GM23248 (cell line): ENCODE measurements around the gene SAMD13. TPM values are rescaled to one million over a fixed set of nuclear protein-coding genes. Genes with fewer than 3 reads are reported as not detected.

ENCODE experiments used
- DNase-seq: peaks from one replicate; pipeline ENCODE4 v3.0.0-alpha.2; 2015
- H2AFZ ChIP-seq: fragments of 200-600 bp; sonication (generic); 2 replicates; pipeline ENCODE4 v1.6.1; 2016; ENCODE audit warnings: antibody characterized with exemption
- H3F3A ChIP-seq: fragments of 200-600 bp; sonication (generic); 2 replicates; pipeline ENCODE4 v1.6.1; 2016; ENCODE audit warnings: mild to moderate bottlenecking, antibody characterized with exemption, mixed run types; ENCODE audit not compliant: insufficient read depth
- H3K27ac ChIP-seq: fragments of 200-600 bp; sonication (generic); 2 replicates; pipeline ENCODE4 v1.5.1; 2016; ENCODE audit warnings: mild to moderate bottlenecking
- H3K27me3 ChIP-seq: fragments of 200-600 bp; sonication (generic); replicated peaks from 2 replicates; pipeline ENCODE4 v1.6.1; 2016; ENCODE audit warnings: mild to moderate bottlenecking; ENCODE audit not compliant: insufficient read depth
- H3K36me3 ChIP-seq: fragments of 200-600 bp; sonication (generic); 2 replicates; pipeline ENCODE4 v1.6.1; 2016; ENCODE audit warnings: low read depth, mild to moderate bottlenecking
- H3K4me1 ChIP-seq: fragments of 200-600 bp; sonication (generic); 2 replicates; pipeline ENCODE4 v1.6.1; 2016; ENCODE audit warnings: mild to moderate bottlenecking; ENCODE audit not compliant: insufficient read depth
- H3K4me2 ChIP-seq: fragments of 200-600 bp; sonication (generic); one replicate; pipeline ENCODE4 v1.6.1; 2016; ENCODE audit warnings: mild to moderate bottlenecking; ENCODE audit not compliant: unreplicated experiment
- H3K4me3 ChIP-seq: fragments of 200-600 bp; sonication (generic); 2 replicates; pipeline ENCODE4 v1.5.1; 2016; ENCODE audit warnings: mild to moderate bottlenecking
- H3K79me2 ChIP-seq: fragments of 200-600 bp; sonication (generic); 2 replicates; pipeline ENCODE4 v1.6.1; 2016; ENCODE audit warnings: mild to moderate bottlenecking; ENCODE audit not compliant: insufficient read depth
- H3K9ac ChIP-seq: fragments of 200-600 bp; sonication (generic); 2 replicates; pipeline ENCODE4 v1.6.1; 2016; ENCODE audit warnings: mild to moderate bottlenecking
- H3K9me2 ChIP-seq: fragments of 200-600 bp; sonication (generic); 2 replicates; pipeline ENCODE4 v1.6.1; 2016; ENCODE audit warnings: mixed run types, mild to moderate bottlenecking, moderate library complexity; ENCODE audit not compliant: insufficient read depth
- H3K9me3 ChIP-seq: fragments of 200-600 bp; sonication (generic); one replicate; pipeline ENCODE4 v1.6.1; 2017; ENCODE audit warnings: low read depth
- H4K20me1 ChIP-seq: fragments of 200-600 bp; sonication (generic); 2 replicates; pipeline ENCODE4 v1.6.0; 2016; ENCODE audit not compliant: insufficient read depth
- EZH2 ChIP-seq: fragments of 200-600 bp; sonication (generic); IDR thresholded peaks from 2 replicates; pipeline ENCODE4 v1.6.1; 2018; ENCODE audit warnings: antibody characterized with exemption, mild to moderate bottlenecking; ENCODE audit not compliant: insufficient read depth, poor library complexity, severe bottlenecking
- EZH2phosphoT487 ChIP-seq: fragments of 200-600 bp; sonication (generic); IDR thresholded peaks from 2 replicates; pipeline ENCODE4 v1.6.1; 2018; ENCODE audit warnings: antibody characterized with exemption, moderate library complexity, mild to moderate bottlenecking, low read depth; ENCODE audit not compliant: insufficient read depth
- WGBS, 2 experiments: methylation state at CpG; one replicate each; pipeline ENCODE4 v1.1.6; 2015 to 2017; ENCODE audit warnings: low lambda C conversion rate in 2 of 2, low coverage in 1 of 2; ENCODE audit errors: missing lambda C conversion rate in 2 of 2; 5-methylcytosine and 5-hydroxymethylcytosine counted together
- in situ Hi-C: fragments of 300-500 bp; cut with MboI; formaldehyde crosslinking; loops from 2 replicates; pipeline ENCODE4 v1.15.0; 2020
- polyA plus RNA-seq: library from polyadenylated mRNA; unstranded; fragments of >200 nt; fragmentation: Nextera tagmentation; extraction: Ambion mirVana; gene quantifications from 2 replicates; pipeline ENCODE4 v1.2.1, GENCODE V29; 2016
- total RNA-seq: library from RNA; depleted of rRNA; stranded (reverse); fragments of >200 nt; shearing (Covaris generic); gene quantifications from 2 replicates; pipeline ENCODE4 v1.2.3, GENCODE V29; 2014

SAMD13 gene
- total and polyA plus RNA-seq, 2 experiments from 2014 or later: 0.65 to 0.78 TPM

- no peaks in the 10 kb centered on the region for H3K27me3 ChIP-seq
- no peak overlapping the region for H3K9ac ChIP-seq
- DNase-seq: no peak
- no peaks in the 10 kb centered on the region for H4K20me1 ChIP-seq
- no peaks in the 10 kb centered on the region for H3K9me3 ChIP-seq
- WGBS, 2 experiments: 90 to 91% methylated on average over 5 of the region's 5 CpGs
- no peak overlapping the region for H3K4me3 ChIP-seq
- H3K27ac ChIP-seq: no peak overlapping the region
- H3K9me2 ChIP-seq: no peaks in the 10 kb centered on the region
- H3K4me2 ChIP-seq: no peak overlapping the region
- no peak overlapping the region for H2AFZ ChIP-seq
- peaks cover 37% of the 10 kb centered on the region for H3K4me1 ChIP-seq
- in situ Hi-C loops: no loop called here
- TF ChIP-seq EZH2phosphoT487 (no peak), EZH2 (no peak)
- H3F3A ChIP-seq: peaks cover 30% of the 10 kb centered on the region
- H3K79me2 ChIP-seq: no peaks in the 10 kb centered on the region
- no peaks in the 10 kb centered on the region for H3K36me3 ChIP-seq
Measured at GRCh38 chr1:84368441-84368840, 66.9 kb downstream of the SAMD13 start.

GRCh38 chr1:84370266-84370665, 68.8 kb downstream of the SAMD13 start:
- H3K4me1 ChIP-seq: peaks cover 41% of the 10 kb centered on the region
- WGBS, 2 experiments: 93 to 100% methylated on average over 1 of the region's 1 CpG
- no peak overlapping the region for H3K27ac ChIP-seq
- no peak overlapping the region for H3K9ac ChIP-seq
- DNase-seq: no peak
- H3K4me3 ChIP-seq: no peak overlapping the region
- no peaks in the 10 kb centered on the region for H3K79me2 ChIP-seq
- in situ Hi-C loops: no loop called here
- peaks cover 28% of the 10 kb centered on the region for H3F3A ChIP-seq
- no peak overlapping the region for H2AFZ ChIP-seq
- H3K36me3 ChIP-seq: no peaks in the 10 kb centered on the region
- no peaks in the 10 kb centered on the region for H4K20me1 ChIP-seq
- TF ChIP-seq EZH2phosphoT487 (no peak), EZH2 (no peak)
- no peaks in the 10 kb centered on the region for H3K9me3 ChIP-seq
- H3K4me2 ChIP-seq: no peak overlapping the region
- H3K27me3 ChIP-seq: no peaks in the 10 kb centered on the region
- H3K9me2 ChIP-seq: no peaks in the 10 kb centered on the region

- no peak overlapping the region for H3K27ac ChIP-seq
- peaks cover 30% of the 10 kb centered on the region for H3F3A ChIP-seq
- WGBS, 2 experiments: 6 to 13% methylated on average over 4 of the region's 4 CpGs
- no peak overlapping the region for H3K4me2 ChIP-seq
- no peak overlapping the region for H2AFZ ChIP-seq
- no peaks in the 10 kb centered on the region for H3K9me3 ChIP-seq
- no peak overlapping the region for H3K4me3 ChIP-seq
- no peaks in the 10 kb centered on the region for H4K20me1 ChIP-seq
- TF ChIP-seq EZH2phosphoT487 (no peak), EZH2 (no peak)
- H3K9ac ChIP-seq: no peak overlapping the region
- H3K9me2 ChIP-seq: no peaks in the 10 kb centered on the region
- no peaks in the 10 kb centered on the region for H3K36me3 ChIP-seq
- in situ Hi-C loops: no loop called here
- H3K27me3 ChIP-seq: no peaks in the 10 kb centered on the region
- H3K79me2 ChIP-seq: no peaks in the 10 kb centered on the region
- peaks cover 43% of the 10 kb centered on the region for H3K4me1 ChIP-seq
- DNase-seq: peak; percentile 83
Measured at GRCh38 chr1:84370831-84371394, 69.4 kb downstream of the SAMD13 start.

GRCh38 chr1:84373436-84374141, 72.1 kb downstream of the SAMD13 start:
- H3K36me3 ChIP-seq: no peaks in the 10 kb centered on the region
- in situ Hi-C loops: no loop called here
- no peak overlapping the region for H3K27ac ChIP-seq
- H3K4me1 ChIP-seq: peaks cover 53% of the 10 kb centered on the region
- WGBS, 2 experiments: 20 to 31% methylated on average over 2 of the region's 2 CpGs
- no peak for TF ChIP-seq EZH2phosphoT487
- no peak for TF ChIP-seq EZH2
- H3K9ac ChIP-seq: no peak overlapping the region
- H2AFZ ChIP-seq: no peak overlapping the region
- peaks cover 36% of the 10 kb centered on the region for H3F3A ChIP-seq
- H3K79me2 ChIP-seq: no peaks in the 10 kb centered on the region
- no peak overlapping the region for H3K4me3 ChIP-seq
- no peaks in the 10 kb centered on the region for H3K27me3 ChIP-seq
- no peaks in the 10 kb centered on the region for H3K9me3 ChIP-seq
- DNase-seq: peak; percentile 19
- H3K9me2 ChIP-seq: no peaks in the 10 kb centered on the region
- H3K4me2 ChIP-seq: no peak overlapping the region
- no peaks in the 10 kb centered on the region for H4K20me1 ChIP-seq
